TTC549 (cell line): ENCODE measurements around the gene THEM5.

Experiments
- FAIRE-seq: peaks from 2 replicates; lab custom pipeline; 2012; peaks lifted over from hg19 to GRCh38; lab: Jason Lieb, UNC

Gene THEM5

GRCh38 chr1:151800830-151801229 lies 52.7 kb downstream of the THEM5 start:
- no peak for FAIRE-seq

- no peak for FAIRE-seq
These were observed 54.1 kb downstream of the THEM5 start for GRCh38 chr1:151799179-151800022.

GRCh38 chr1:151798571-151798970 lies 54.9 kb downstream of the THEM5 start:
- FAIRE-seq, result no peak
